IMR-90 (cell line): Measurements from ENCODE around the gene TMEM86B. TPM values are rescaled to one million over a fixed set of nuclear protein-coding genes. Genes with fewer than 3 reads are reported as not detected.

Experiments
- ATAC-seq: fragments of 200-7000 bp; cut with Tn5 transposase; 2 replicates; pipeline ENCODE4 v1.9.1; 2020; ENCODE audit warnings: low read depth, mild to moderate bottlenecking, moderate library complexity
- BruUV-seq: library from RNA; stranded (reverse); fragments of 400-500 nt; replicated peaks from 2 replicates; lab custom pipeline; 2021; lab: Mats Ljungman, UMichigan
- CTCF ChIA-PET: fragments of 300-600 bp; formaldehyde crosslinking; extraction: SDS; loops from one replicate; lab custom pipeline; 2021; ENCODE audit warnings: antibody characterized with exemption; lab: Yijun Ruan, JAX
- POLR2A ChIA-PET: fragments of 300-600 bp; sonication (Branson Sonifier 250); formaldehyde crosslinking; loops from one replicate; lab custom pipeline; 2022; ENCODE audit warnings: antibody characterized with exemption; ENCODE audit not compliant: unreplicated experiment; lab: Charles Lee
- DNase-seq: peaks from one replicate; pipeline ENCODE4 v3.0.0; 2013
- H2AFZ ChIP-seq: replicated peaks from 2 replicates; pipeline ENCODE3; 2013; ENCODE audit warnings: low read length, mild to moderate bottlenecking; ENCODE audit not compliant: poor library complexity
- H2AK5ac ChIP-seq: 2 replicates; pipeline ENCODE4 v1.6.1; 2013; ENCODE audit warnings: low read depth, low read length, inconsistent platforms
- H2AK9ac ChIP-seq: replicated peaks from 2 replicates; pipeline ENCODE3; 2013; ENCODE audit warnings: mild to moderate bottlenecking, low read depth, low read length, moderate library complexity; ENCODE audit not compliant: poor library complexity
- H2BK120ac ChIP-seq: 2 replicates; pipeline ENCODE4 v1.6.1; 2013; ENCODE audit warnings: low read depth, low read length, inconsistent platforms
- H2BK15ac ChIP-seq: 3 replicates; pipeline ENCODE4 v1.6.1; 2013; ENCODE audit warnings: low read depth, low read length, inconsistent platforms
- H2BK20ac ChIP-seq: 2 replicates; pipeline ENCODE4 v1.6.1; 2013; ENCODE audit warnings: low read depth, mild to moderate bottlenecking, inconsistent platforms, low read length, moderate library complexity
- H2BK5ac ChIP-seq: 2 replicates; pipeline ENCODE4 v1.6.1; 2013; ENCODE audit warnings: mild to moderate bottlenecking, low read depth, low read length, inconsistent platforms; ENCODE audit not compliant: poor library complexity, severe bottlenecking
- H3K14ac ChIP-seq: replicated peaks from 2 replicates; pipeline ENCODE4 v1.6.1; 2013; ENCODE audit warnings: low read depth, low read length, inconsistent platforms
- H3K18ac ChIP-seq: 2 replicates; pipeline ENCODE4 v1.6.1; 2013; ENCODE audit warnings: low read depth, low read length, control low read depth
- H3K23ac ChIP-seq: 2 replicates; pipeline ENCODE4 v1.6.1; 2013; ENCODE audit warnings: low read depth, low read length, inconsistent platforms
- H3K27ac ChIP-seq: 2 replicates; pipeline ENCODE4 v1.5.1; 2013; ENCODE audit warnings: mild to moderate bottlenecking, control low read depth, low read length; ENCODE audit not compliant: insufficient read depth
- H3K27me3 ChIP-seq: 2 replicates; pipeline ENCODE4 v1.6.1; 2013; ENCODE audit warnings: low read length; ENCODE audit not compliant: control insufficient read depth, insufficient read depth
- H3K36me3 ChIP-seq: 2 replicates; pipeline ENCODE4 v1.6.1; 2013; ENCODE audit warnings: low read length, mixed read lengths; ENCODE audit not compliant: control insufficient read depth, insufficient read depth
- H3K4ac ChIP-seq: 2 replicates; pipeline ENCODE4 v1.6.1; 2013; ENCODE audit warnings: low read depth, low read length, inconsistent platforms
- H3K4me1 ChIP-seq: 2 replicates; pipeline ENCODE4 v1.6.1; 2013; ENCODE audit warnings: low read length, mixed read lengths; ENCODE audit not compliant: control insufficient read depth, insufficient read depth
- H3K4me2 ChIP-seq: 2 replicates; pipeline ENCODE4 v1.6.1; 2013; ENCODE audit warnings: low read depth, mild to moderate bottlenecking, control low read depth, low read length, moderate library complexity
- H3K4me3 ChIP-seq: 2 replicates; pipeline ENCODE4 v1.5.1; 2013; ENCODE audit warnings: low read depth, mild to moderate bottlenecking, control low read depth, low read length, moderate library complexity; ENCODE audit not compliant: insufficient read depth
- H3K56ac ChIP-seq: 2 replicates; pipeline ENCODE4 v1.6.1; 2013; ENCODE audit warnings: low read length, inconsistent platforms; ENCODE audit not compliant: insufficient read depth; ENCODE audit errors: extremely low read depth
- H3K79me1 ChIP-seq, 2 experiments: 2 replicates each; pipeline ENCODE4 v1.6.1; 2013; ENCODE audit warnings: low read length in 2 of 2, inconsistent platforms in 1 of 2, low read depth in 1 of 2
- H3K9ac ChIP-seq: 2 replicates; pipeline ENCODE4 v1.6.1; 2013; ENCODE audit warnings: low read depth, low read length, control low read depth
- H3K9me1 ChIP-seq: 2 replicates; pipeline ENCODE4 v1.6.1; 2013; ENCODE audit warnings: low read length, inconsistent platforms; ENCODE audit not compliant: insufficient read depth
- H3K9me3 ChIP-seq: 2 replicates; pipeline ENCODE4 v1.6.1; 2013; ENCODE audit warnings: low read length; ENCODE audit not compliant: control insufficient read depth, insufficient read depth
- H4K20me1 ChIP-seq: 2 replicates; pipeline ENCODE4 v1.6.1; 2013; ENCODE audit warnings: low read length, inconsistent platforms; ENCODE audit not compliant: insufficient read depth
- H4K5ac ChIP-seq: 2 replicates; pipeline ENCODE4 v1.6.1; 2013; ENCODE audit warnings: mild to moderate bottlenecking, low read depth, low read length, control low read depth
- H4K8ac ChIP-seq, 2 experiments: 2 replicates each; pipeline ENCODE4 v1.6.1; 2013; ENCODE audit warnings: low read depth in 2 of 2, low read length in 2 of 2, control low read depth in 1 of 2, inconsistent platforms in 1 of 2
- H4K91ac ChIP-seq: 2 replicates; pipeline ENCODE4 v1.6.1; 2013; ENCODE audit warnings: low read depth, low read length, inconsistent platforms; ENCODE audit not compliant: insufficient read depth
- BHLHE40 ChIP-seq: fragments of 150-350 bp; IDR thresholded peaks from 2 replicates; pipeline ENCODE4 v1.6.1; 2016; ENCODE audit warnings: mild to moderate bottlenecking, low read depth, low read length
- CEBPB ChIP-seq: IDR thresholded peaks from 2 replicates; pipeline ENCODE4 v1.6.1; 2012; ENCODE audit warnings: low read depth, low read length, improper control_type of control experiment
- CHD1 ChIP-seq: IDR thresholded peaks from 2 replicates; pipeline ENCODE4 v1.6.1; 2012; ENCODE audit warnings: low read depth, low read length, improper control_type of control experiment
- FOS ChIP-seq: fragments of 150-350 bp; IDR thresholded peaks from 2 replicates; pipeline ENCODE4 v1.6.1; 2016; ENCODE audit warnings: low read depth, low read length
- MAFK ChIP-seq: IDR thresholded peaks from 2 replicates; pipeline ENCODE4 v1.6.1; 2012; ENCODE audit warnings: low read depth, low read length, improper control_type of control experiment
- MAZ ChIP-seq: IDR thresholded peaks from 2 replicates; pipeline ENCODE4 v1.6.1; 2012; ENCODE audit warnings: low read depth, mild to moderate bottlenecking, low read length, improper control_type of control experiment, moderate library complexity, borderline replicate concordance
- MXI1 ChIP-seq: IDR thresholded peaks from 2 replicates; pipeline ENCODE4 v1.6.1; 2012; ENCODE audit warnings: low read depth, mild to moderate bottlenecking, low read length, moderate library complexity, borderline replicate concordance
- POLR2A ChIP-seq: IDR thresholded peaks from 2 replicates; pipeline ENCODE4 v1.6.1; 2012; ENCODE audit warnings: mild to moderate bottlenecking, low read depth, low read length
- RCOR1 ChIP-seq: IDR thresholded peaks from 2 replicates; pipeline ENCODE4 v1.6.1; 2012; ENCODE audit warnings: mild to moderate bottlenecking, low read length, improper control_type of control experiment; ENCODE audit not compliant: insufficient replicate concordance
- SMC3 ChIP-seq: fragments of 150-350 bp; IDR thresholded peaks from 2 replicates; pipeline ENCODE4 v1.6.1; 2016; ENCODE audit warnings: low read depth, mild to moderate bottlenecking, antibody characterized with exemption, low read length, moderate library complexity
- WGBS, 2 experiments: methylation state at CpG; one replicate each; pipeline versions ENCODE4 v1.1.5 to v1.1.7; 2013; ENCODE audit warnings: missing lambda C conversion rate in 2 of 2; ENCODE audit not compliant: insufficient read length in 1 of 2; ENCODE audit errors: extremely low coverage in 2 of 2; 5-methylcytosine and 5-hydroxymethylcytosine counted together
- dilution Hi-C: fragments of 300-500 bp; cut with HindIII; formaldehyde crosslinking; loops from one replicate; pipeline ENCODE4 v1.14.3; 2018; ENCODE audit warnings: low sequenced_read_pairs; ENCODE audit not compliant: unreplicated experiment
- in situ Hi-C: fragments of 300-500 bp; cut with MboI; formaldehyde crosslinking; loops from 3 replicates; pipeline ENCODE4 v1.14.3; 2019; ENCODE audit warnings: low sequenced_read_pairs, inconsistent platforms, mixed read lengths
- intact Hi-C: fragments of 100-400 bp; cut with micrococcal nuclease; formaldehyde crosslinking; loops from 2 replicates; pipeline ENCODE4 v1.10.0; 2022
- polyA plus RNA-seq, 3 experiments: library from polyadenylated mRNA; depleted of rRNA; stranded (reverse); fragments of >200 nt; gene quantifications; 2 replicates each; pipeline ENCODE4 v1.2.3, GENCODE V29; 2012; ENCODE audit warnings: low replicate concordance in 1 of 3
- total RNA-seq: library from RNA; depleted of rRNA; stranded (reverse); fragments of >200 nt; gene quantifications from 2 replicates; pipeline ENCODE4 v1.2.3, GENCODE V29; 2012
- TF ChIP-seq, protein P1 (sequence below): fragments of 150-350 bp; IDR thresholded peaks from 2 replicates; pipeline ENCODE4 v1.6.1; 2017; ENCODE audit warnings: mild to moderate bottlenecking, antibody characterized with exemption, low read length, low read depth
- TF ChIP-seq, protein P2 (sequence below): fragments of 150-350 bp; IDR thresholded peaks from 2 replicates; pipeline ENCODE4 v1.6.1; 2016; ENCODE audit warnings: low read depth, mild to moderate bottlenecking, low read length, moderate library complexity, borderline replicate concordance
- TF ChIP-seq, protein P3 (sequence below): conservative IDR thresholded peaks from 2 replicates; pipeline ENCODE4 v1.5.1; 2012; ENCODE audit warnings: mild to moderate bottlenecking, low read depth, low read length, improper control_type of control experiment

TMEM86B gene
- total and polyA plus RNA-seq, 2 of the 4 experiments (the other 2 are of a cell fraction) = 0.18 to 2.4 TPM

DNA sequence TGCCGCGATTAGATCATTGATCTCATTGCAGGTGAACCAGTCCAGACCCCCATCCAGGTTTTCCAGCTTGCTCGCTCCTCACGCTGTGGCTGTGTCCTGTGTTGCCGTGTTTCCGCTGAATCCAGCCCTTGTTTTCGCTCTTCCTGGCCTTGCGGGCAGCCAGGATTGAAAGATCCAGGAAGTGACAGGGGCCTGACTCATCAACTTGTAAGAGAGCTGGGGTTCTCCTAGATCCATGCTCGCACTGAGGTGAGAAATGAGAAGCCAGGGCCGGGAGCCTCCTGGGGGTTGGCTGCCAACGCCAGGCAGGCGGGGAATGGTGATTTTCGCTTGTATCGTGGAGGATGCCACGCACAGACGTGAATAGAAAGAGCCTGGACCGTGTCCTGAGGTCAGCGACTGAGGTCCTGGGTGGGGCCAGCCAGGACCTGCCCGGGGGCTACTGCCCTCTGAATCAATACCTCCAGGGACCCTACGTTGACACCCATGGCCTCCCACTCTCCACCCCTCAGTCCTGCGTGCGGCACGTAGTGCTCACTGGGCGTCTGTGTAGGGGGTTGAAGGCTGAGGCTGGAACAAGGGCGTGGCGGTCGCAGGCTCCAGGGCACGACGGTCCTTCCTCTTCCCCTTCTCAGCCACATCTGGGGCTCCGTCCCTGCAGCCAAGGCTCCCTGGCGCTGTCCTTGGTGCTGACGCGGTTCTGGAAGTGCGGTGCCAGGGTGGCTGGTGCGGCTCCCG is 11.9 kb downstream of the TMEM86B start (continued):
- peak; percentile 86 for TF ChIP-seq MAZ
- TF ChIP-seq POLR2A = peak; percentile 38; the same call in 1 of the 2 replicates
- 0 out of 2 replicates have a peak, but pooled peaks have one; percentile 39 for TF ChIP-seq MAFK
- TF ChIP-seq FOS = peak; percentile 95

DNA sequence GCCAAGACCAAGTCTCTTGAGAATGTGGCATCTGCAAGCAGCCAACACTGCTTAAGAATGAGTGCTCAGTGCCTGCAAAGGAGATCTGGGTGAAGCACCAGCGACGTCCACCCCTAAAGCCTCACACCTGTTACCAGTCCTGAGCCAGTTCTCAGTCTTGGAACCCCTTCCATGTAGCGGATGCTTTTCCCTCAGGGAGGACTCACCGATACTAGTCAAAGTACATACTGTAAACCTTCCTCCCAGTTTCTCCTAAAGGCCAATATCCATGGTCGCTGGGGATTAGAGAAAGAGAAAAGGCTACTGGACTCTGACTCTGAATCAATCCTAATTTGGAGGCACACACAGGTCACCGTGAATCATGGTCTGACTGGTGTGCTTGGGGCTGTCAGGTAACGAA is 15.0 kb downstream of the TMEM86B start:
- Histone ChIP-seq H3K27me3 (no peaks in the 10 kb centered on the region), H2BK15ac (no peak overlapping the region), H3K14ac (no peak overlapping the region), H3K4me3 (no peak overlapping the region), H4K91ac (no peak overlapping the region), H3K9ac (no peak overlapping the region), H3K4me1 (peaks cover 19% of the 10 kb centered on the region), H2AFZ (no peak overlapping the region), H3K36me3 (no peaks in the 10 kb centered on the region), H3K27ac (no peak overlapping the region), H3K4ac (no peak overlapping the region), H3K9me1 (peaks cover 17% of the 10 kb centered on the region; the same call in 1 of the 2 replicates), H3K23ac (no peak overlapping the region), H2BK20ac (no peak overlapping the region), H3K18ac (no peak overlapping the region), H2AK9ac (no peak overlapping the region), H3K79me1 (no peaks in the 10 kb centered on the region), H2BK5ac (no peak overlapping the region), H4K5ac (no peak overlapping the region), H2BK120ac (no peak overlapping the region), H4K20me1 (peaks cover 14% of the 10 kb centered on the region), H3K4me2 (no peak overlapping the region), H3K56ac (no peak overlapping the region), H4K8ac (no peak overlapping the region), H2AK5ac (no peak overlapping the region), H3K9me3 (peaks cover 5% of the 10 kb centered on the region)
- CTCF ChIA-PET = no interaction called here
- WGBS, 2 experiments = 90% methylated on average over 2 of the region's 7 CpGs; no CpG with 5 or more reads in 1 of the 2 experiments
- no TSS peak for BruUV-seq
- DNase-seq = no peak
- in situ Hi-C loops = no loop called here
- dilution Hi-C loops = no loop called here
- intact Hi-C loops = no loop called here
- no peak for ATAC-seq
- POLR2A ChIA-PET = no interaction called here
- no peak for TF ChIP-seq POLR2A
- no peak for TF ChIP-seq MXI1
- TF ChIP-seq BHLHE40 = no peak
- no peak for TF ChIP-seq CHD1
- TF ChIP-seq, protein P1, sequence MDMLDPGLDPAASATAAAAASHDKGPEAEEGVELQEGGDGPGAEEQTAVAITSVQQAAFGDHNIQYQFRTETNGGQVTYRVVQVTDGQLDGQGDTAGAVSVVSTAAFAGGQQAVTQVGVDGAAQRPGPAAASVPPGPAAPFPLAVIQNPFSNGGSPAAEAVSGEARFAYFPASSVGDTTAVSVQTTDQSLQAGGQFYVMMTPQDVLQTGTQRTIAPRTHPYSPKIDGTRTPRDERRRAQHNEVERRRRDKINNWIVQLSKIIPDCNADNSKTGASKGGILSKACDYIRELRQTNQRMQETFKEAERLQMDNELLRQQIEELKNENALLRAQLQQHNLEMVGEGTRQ = no peak
- TF ChIP-seq CEBPB = no peak
- TF ChIP-seq SMC3 = no peak
- TF ChIP-seq MAZ = no peak
- no peak for TF ChIP-seq RCOR1
- TF ChIP-seq, protein P2, sequence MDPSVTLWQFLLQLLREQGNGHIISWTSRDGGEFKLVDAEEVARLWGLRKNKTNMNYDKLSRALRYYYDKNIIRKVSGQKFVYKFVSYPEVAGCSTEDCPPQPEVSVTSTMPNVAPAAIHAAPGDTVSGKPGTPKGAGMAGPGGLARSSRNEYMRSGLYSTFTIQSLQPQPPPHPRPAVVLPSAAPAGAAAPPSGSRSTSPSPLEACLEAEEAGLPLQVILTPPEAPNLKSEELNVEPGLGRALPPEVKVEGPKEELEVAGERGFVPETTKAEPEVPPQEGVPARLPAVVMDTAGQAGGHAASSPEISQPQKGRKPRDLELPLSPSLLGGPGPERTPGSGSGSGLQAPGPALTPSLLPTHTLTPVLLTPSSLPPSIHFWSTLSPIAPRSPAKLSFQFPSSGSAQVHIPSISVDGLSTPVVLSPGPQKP = no peak
- TF ChIP-seq, protein P3, sequence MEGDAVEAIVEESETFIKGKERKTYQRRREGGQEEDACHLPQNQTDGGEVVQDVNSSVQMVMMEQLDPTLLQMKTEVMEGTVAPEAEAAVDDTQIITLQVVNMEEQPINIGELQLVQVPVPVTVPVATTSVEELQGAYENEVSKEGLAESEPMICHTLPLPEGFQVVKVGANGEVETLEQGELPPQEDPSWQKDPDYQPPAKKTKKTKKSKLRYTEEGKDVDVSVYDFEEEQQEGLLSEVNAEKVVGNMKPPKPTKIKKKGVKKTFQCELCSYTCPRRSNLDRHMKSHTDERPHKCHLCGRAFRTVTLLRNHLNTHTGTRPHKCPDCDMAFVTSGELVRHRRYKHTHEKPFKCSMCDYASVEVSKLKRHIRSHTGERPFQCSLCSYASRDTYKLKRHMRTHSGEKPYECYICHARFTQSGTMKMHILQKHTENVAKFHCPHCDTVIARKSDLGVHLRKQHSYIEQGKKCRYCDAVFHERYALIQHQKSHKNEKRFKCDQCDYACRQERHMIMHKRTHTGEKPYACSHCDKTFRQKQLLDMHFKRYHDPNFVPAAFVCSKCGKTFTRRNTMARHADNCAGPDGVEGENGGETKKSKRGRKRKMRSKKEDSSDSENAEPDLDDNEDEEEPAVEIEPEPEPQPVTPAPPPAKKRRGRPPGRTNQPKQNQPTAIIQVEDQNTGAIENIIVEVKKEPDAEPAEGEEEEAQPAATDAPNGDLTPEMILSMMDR = no peak
